Tibial nerve (tissue), 4 donors: ENCODE measurements around the gene ANKRD31.

Experiments used
- EP300 ChIP-seq, 2 donors: sonication (generic); formaldehyde crosslinking; IDR thresholded peaks; one replicate each; pipeline ENCODE4 v1.6.1; 2017; ENCODE audit warnings: antibody characterized with exemption in 2 of 2, mild to moderate bottlenecking in 1 of 2
- POLR2A ChIP-seq, 2 donors: fragments of 450-650 bp; IDR thresholded peaks; one replicate each; pipeline ENCODE4 v1.6.1; 2017; ENCODE audit warnings: antibody characterized with exemption in 2 of 2, mild to moderate bottlenecking in 2 of 2, moderate library complexity in 2 of 2
- TF ChIP-seq, protein P1 (sequence below), 5 experiments: fragments of 200-600 bp in 3 of 5; fragments of 450-650 bp in 2 of 5; sonication (generic) in 3 of 5; IDR thresholded peaks; one replicate each; pipeline ENCODE4 v1.5.1; 2016 to 2019; ENCODE audit warnings: antibody characterized with exemption in 5 of 5, mild to moderate bottlenecking in 3 of 5, moderate library complexity in 2 of 5

DNA sequence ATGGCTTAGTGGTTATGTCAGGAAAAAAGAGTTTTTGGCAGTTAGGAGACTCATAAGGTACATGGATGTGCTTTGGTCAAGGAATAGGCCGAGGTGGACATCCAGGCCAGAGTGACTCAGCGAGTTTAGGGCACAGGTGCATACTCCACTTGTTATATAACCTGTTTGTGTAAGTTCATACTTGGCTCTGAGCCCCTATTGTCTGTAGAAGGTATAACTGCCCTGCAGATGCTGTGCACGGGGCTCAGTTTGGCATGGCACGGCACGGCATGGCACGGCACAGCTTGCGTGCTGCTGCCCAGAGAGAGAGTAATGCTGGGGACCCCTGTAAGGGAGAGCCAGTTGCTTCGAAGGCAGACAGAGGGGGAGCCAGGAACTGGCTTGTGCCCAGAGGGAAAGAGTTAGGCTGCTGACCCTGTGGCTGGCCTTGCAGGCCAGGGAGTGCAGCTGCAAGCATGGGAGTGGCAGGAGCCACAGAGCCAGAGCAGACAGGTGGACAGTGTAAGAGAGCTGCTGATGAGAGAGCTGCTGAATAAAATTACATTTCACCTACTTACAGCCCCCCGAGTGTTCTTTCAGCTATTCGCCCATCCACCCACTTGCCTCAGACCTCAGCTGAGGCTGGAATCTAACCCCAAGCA is 216.5 kb downstream of the ANKRD31 start:
- TF ChIP-seq, protein P1, sequence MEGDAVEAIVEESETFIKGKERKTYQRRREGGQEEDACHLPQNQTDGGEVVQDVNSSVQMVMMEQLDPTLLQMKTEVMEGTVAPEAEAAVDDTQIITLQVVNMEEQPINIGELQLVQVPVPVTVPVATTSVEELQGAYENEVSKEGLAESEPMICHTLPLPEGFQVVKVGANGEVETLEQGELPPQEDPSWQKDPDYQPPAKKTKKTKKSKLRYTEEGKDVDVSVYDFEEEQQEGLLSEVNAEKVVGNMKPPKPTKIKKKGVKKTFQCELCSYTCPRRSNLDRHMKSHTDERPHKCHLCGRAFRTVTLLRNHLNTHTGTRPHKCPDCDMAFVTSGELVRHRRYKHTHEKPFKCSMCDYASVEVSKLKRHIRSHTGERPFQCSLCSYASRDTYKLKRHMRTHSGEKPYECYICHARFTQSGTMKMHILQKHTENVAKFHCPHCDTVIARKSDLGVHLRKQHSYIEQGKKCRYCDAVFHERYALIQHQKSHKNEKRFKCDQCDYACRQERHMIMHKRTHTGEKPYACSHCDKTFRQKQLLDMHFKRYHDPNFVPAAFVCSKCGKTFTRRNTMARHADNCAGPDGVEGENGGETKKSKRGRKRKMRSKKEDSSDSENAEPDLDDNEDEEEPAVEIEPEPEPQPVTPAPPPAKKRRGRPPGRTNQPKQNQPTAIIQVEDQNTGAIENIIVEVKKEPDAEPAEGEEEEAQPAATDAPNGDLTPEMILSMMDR (IDR thresholded peaks at IDR 0.05), result no peak
- TF ChIP-seq EP300 (IDR thresholded peaks at IDR 0.05) (no peak), POLR2A (IDR thresholded peaks at IDR 0.05) (no peak)
